ENCODE measurements around the gene MAP3K5.

GRCh38 chr6:136822376-136823127 is 30.3 kb upstream of the MAP3K5 start, which contains the start of gene PEX7:
- TF ChIP-seq CTCF (IDR thresholded peaks at IDR 0.05) = peak; percentile 48 to 61 (median 56)
- TF ChIP-seq POLR2A (IDR thresholded peaks at IDR 0.05) = no peak
